Measurements from ENCODE around the gene BARX2.

BARX2 gene

DNA sequence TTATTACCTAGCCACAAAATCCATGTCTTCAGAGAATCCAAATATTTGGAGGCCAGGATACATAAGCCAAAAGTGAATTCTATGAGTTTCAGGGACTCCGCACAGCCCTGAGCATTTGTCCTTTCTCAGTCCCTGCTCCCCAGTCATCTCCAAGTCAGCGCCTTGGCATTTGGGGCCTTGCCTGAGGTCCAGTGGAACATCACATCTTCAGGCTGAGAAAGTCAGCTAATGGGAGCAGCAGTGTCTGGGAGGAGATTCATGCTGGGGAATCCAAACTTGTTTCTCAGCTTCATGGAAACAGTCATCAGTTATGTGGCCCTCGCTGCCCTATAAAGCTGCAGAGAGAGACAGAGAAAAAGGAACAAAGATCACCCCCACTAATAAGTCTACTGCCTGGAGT is 70.9 kb downstream of the BARX2 start:
- no peak for ATAC-seq (ENCODE audit: low read depth)
- TF ChIP-seq, protein P1, sequence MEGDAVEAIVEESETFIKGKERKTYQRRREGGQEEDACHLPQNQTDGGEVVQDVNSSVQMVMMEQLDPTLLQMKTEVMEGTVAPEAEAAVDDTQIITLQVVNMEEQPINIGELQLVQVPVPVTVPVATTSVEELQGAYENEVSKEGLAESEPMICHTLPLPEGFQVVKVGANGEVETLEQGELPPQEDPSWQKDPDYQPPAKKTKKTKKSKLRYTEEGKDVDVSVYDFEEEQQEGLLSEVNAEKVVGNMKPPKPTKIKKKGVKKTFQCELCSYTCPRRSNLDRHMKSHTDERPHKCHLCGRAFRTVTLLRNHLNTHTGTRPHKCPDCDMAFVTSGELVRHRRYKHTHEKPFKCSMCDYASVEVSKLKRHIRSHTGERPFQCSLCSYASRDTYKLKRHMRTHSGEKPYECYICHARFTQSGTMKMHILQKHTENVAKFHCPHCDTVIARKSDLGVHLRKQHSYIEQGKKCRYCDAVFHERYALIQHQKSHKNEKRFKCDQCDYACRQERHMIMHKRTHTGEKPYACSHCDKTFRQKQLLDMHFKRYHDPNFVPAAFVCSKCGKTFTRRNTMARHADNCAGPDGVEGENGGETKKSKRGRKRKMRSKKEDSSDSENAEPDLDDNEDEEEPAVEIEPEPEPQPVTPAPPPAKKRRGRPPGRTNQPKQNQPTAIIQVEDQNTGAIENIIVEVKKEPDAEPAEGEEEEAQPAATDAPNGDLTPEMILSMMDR (IDR thresholded peaks at IDR 0.05; ENCODE audit: poor library complexity, severe bottlenecking), result no peak

DNA sequence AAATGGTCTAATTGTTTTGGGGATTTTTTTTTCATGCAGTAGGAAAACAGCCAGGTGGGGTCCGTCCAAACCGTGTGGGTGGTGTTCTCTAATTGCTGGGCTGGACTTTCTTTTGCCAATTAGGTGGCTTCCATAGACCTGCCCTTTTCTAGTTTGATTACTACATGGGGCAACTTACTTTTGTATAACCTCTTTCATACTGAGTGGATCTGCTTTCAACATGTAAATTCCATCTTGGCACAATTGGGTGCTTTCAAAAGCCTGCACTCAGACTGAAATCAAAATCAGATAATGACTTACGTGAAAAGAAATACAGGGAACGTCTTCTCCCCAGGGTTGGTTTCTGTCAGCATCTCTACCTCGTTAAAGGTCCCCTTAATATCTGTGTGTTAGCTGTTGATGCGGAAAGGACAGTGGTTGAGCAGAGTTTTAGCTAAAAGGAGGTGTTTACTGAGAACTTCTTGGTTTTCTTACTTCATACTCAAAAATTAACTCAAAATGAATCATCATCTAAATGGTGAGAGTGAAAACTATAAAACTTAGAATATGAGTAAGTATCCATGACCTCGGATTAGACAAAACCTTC is 72.1 kb downstream of the BARX2 start:
- Histone ChIP-seq H3K36me3 (ENCODE audit: low read depth) (no peaks in the 10 kb centered on the region), H3K27ac (ENCODE audit: poor library complexity, severe bottlenecking) (no peak overlapping the region), H3K27me3 (ENCODE audit: insufficient read depth, poor library complexity, severe bottlenecking) (no peaks in the 10 kb centered on the region), H3K4me3 (ENCODE audit: severe bottlenecking) (no peak overlapping the region), H3K9me3 (ENCODE audit: severe bottlenecking) (no peaks in the 10 kb centered on the region), H3K4me1 (ENCODE audit: insufficient read depth, poor library complexity, severe bottlenecking) (no peaks in the 10 kb centered on the region)
- no peak for ATAC-seq (ENCODE audit: low read depth)
- DNase-seq (ENCODE audit: low spot score), result no peak
- TF ChIP-seq, protein P1 (IDR thresholded peaks at IDR 0.05; ENCODE audit: poor library complexity, severe bottlenecking), result no peak

More for the DNA sequence above, 70.9 kb downstream of the BARX2 start:
- Histone ChIP-seq H3K36me3 (ENCODE audit: low read depth) (no peaks in the 10 kb centered on the region), H3K4me3 (ENCODE audit: severe bottlenecking) (no peak overlapping the region), H3K27me3 (ENCODE audit: insufficient read depth, poor library complexity, severe bottlenecking) (no peaks in the 10 kb centered on the region), H3K27ac (ENCODE audit: poor library complexity, severe bottlenecking) (no peak overlapping the region), H3K9me3 (ENCODE audit: severe bottlenecking) (no peaks in the 10 kb centered on the region), H3K4me1 (ENCODE audit: insufficient read depth, poor library complexity, severe bottlenecking) (no peaks in the 10 kb centered on the region)
- DNase-seq (ENCODE audit: low spot score), result no peak

DNA sequence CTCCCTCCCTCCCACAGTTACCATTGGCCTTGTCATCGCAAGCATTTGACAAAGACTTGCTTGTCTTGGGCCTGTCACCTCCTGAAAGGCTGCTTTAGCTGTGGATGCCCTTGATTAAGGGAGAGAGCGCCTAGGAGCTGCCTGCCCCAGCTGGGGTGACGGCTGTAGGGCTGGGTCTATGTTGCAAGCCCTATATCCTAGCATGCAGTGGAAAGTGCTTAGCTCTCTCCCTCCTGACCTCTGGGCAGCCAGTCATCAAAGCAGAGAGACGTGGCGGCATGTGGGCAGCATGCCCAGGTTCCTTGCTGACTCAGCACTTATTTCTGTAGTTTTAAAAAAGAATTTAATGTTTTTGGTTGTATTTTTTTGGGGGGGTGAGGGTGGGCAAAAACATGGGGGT is 75.9 kb downstream of the BARX2 start:
- H3K9me3 ChIP-seq (ENCODE audit: severe bottlenecking), result no peaks in the 10 kb centered on the region
- H3K36me3 ChIP-seq (ENCODE audit: low read depth), result no peaks in the 10 kb centered on the region
- H3K27ac ChIP-seq (ENCODE audit: poor library complexity, severe bottlenecking), result no peak overlapping the region
- no peaks in the 10 kb centered on the region for H3K27me3 ChIP-seq (ENCODE audit: insufficient read depth, poor library complexity, severe bottlenecking)
- no peak overlapping the region for H3K4me3 ChIP-seq (ENCODE audit: severe bottlenecking)
- DNase-seq (ENCODE audit: low spot score) (no peak), ATAC-seq (ENCODE audit: low read depth) (peak; percentile 40; the same call in 1 of the 3 replicates)
- TF ChIP-seq, protein P1 (IDR thresholded peaks at IDR 0.05; ENCODE audit: poor library complexity, severe bottlenecking), result no peak
- H3K4me1 ChIP-seq (ENCODE audit: insufficient read depth, poor library complexity, severe bottlenecking), result no peaks in the 10 kb centered on the region

DNA sequence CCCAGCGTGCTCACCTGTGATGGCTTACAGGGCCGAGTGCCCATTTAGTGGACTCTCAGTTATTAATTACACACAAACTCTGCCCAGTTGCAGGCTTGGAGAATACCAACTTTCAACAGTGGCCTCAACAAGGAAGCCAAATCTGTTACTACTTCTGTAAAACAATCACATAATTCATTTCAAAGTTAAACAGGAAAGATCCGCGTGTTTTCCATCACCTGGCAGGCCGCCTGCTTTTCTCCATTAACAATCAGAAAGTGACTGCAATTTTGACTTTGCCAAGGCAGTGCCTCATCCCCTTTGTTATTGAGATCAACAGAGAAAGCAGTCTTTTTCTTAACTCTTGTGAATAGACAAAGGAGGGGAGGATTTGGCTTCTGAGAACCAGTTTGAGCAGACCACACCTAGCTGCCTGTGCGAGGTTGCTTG is 77.7 kb downstream of the BARX2 start:
- Histone ChIP-seq H3K4me1 (ENCODE audit: insufficient read depth, poor library complexity, severe bottlenecking) (peaks cover 10% of the 10 kb centered on the region), H3K4me3 (ENCODE audit: severe bottlenecking) (no peak overlapping the region), H3K9me3 (ENCODE audit: severe bottlenecking) (no peaks in the 10 kb centered on the region), H3K36me3 (ENCODE audit: low read depth) (no peaks in the 10 kb centered on the region), H3K27ac (ENCODE audit: poor library complexity, severe bottlenecking) (no peak overlapping the region), H3K27me3 (ENCODE audit: insufficient read depth, poor library complexity, severe bottlenecking) (no peaks in the 10 kb centered on the region)
- ATAC-seq (ENCODE audit: low read depth), result no peak
- no peak for DNase-seq (ENCODE audit: low spot score)
- TF ChIP-seq, protein P1 (IDR thresholded peaks at IDR 0.05; ENCODE audit: poor library complexity, severe bottlenecking), result no peak

DNA sequence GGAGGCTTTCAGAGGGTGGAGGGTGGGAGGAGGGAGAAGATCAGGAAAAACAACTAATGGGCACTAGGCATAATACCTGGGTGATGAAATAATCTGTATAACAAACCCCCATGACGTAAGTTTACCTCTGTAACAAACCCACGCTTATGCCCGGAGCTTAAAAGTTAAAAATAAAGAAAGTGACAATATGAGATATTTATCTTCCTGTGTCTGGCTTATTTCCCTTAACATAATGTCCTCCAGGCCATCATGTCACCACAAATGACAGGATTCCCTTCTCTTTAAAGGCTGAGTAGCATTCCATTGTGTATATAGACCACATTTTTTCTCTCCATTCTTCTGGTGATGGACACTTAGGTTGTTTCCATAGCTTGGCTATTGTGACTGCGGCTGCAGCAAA is 79.5 kb downstream of the BARX2 start:
- TF ChIP-seq, protein P1 (IDR thresholded peaks at IDR 0.05; ENCODE audit: poor library complexity, severe bottlenecking), result no peak

More for the DNA sequence above, 79.5 kb downstream of the BARX2 start:
- Histone ChIP-seq H3K4me1 (ENCODE audit: insufficient read depth, poor library complexity, severe bottlenecking) (peaks cover 23% of the 10 kb centered on the region), H3K27me3 (ENCODE audit: insufficient read depth, poor library complexity, severe bottlenecking) (no peaks in the 10 kb centered on the region), H3K27ac (ENCODE audit: poor library complexity, severe bottlenecking) (no peak overlapping the region), H3K9me3 (ENCODE audit: severe bottlenecking) (no peaks in the 10 kb centered on the region), H3K4me3 (ENCODE audit: severe bottlenecking) (no peak overlapping the region), H3K36me3 (ENCODE audit: low read depth) (no peaks in the 10 kb centered on the region)
- ATAC-seq (ENCODE audit: low read depth) (no peak), DNase-seq (ENCODE audit: low spot score) (no peak)
